Amniotic epithelial cell (primary cell): ENCODE data around the gene ENAM.

Experiments used
- DNase-seq: peaks from one replicate; pipeline ENCODE4 v3.0.0-alpha.2; 2010; ENCODE audit warnings: low read depth

The ENAM gene

GRCh38 chr4:70628444-70628843 lies at the start of gene ENAM:
Gene ENAM (plus strand): TSS chr4:70628744. CDS start chr4:70629501, 757 bp downstream.
- no peak for DNase-seq

GRCh38 chr4:70581980-70582379 lies 46.6 kb upstream of the ENAM start:
- DNase-seq, result no peak

GRCh38 chr4:70583952-70584834 lies 44.4 kb upstream of the ENAM start:
- no peak for DNase-seq

GRCh38 chr4:70586841-70587240 lies 41.7 kb upstream of the ENAM start:
- no peak for DNase-seq

- DNase-seq, result no peak
These were observed 38.8 kb upstream of the ENAM start for GRCh38 chr4:70589785-70590184.

GRCh38 chr4:70591955-70592582 lies 36.5 kb upstream of the ENAM start, which contains the start of gene AMBN:
Gene AMBN (plus strand): TSS chr4:70592256. CDS start chr4:70592359, 103 bp downstream.
- DNase-seq, result no peak

- no peak for DNase-seq
These were observed 34.3 kb upstream of the ENAM start for GRCh38 chr4:70594196-70594595.

- DNase-seq, result peak; percentile 51
These were observed 28.2 kb upstream of the ENAM start for GRCh38 chr4:70600305-70600704.

- DNase-seq, result no peak
These were observed 27.6 kb upstream of the ENAM start for GRCh38 chr4:70600977-70601376.

GRCh38 chr4:70601422-70602039 lies 27.0 kb upstream of the ENAM start:
- DNase-seq, result peak; percentile 80

GRCh38 chr4:70603856-70604255 lies 24.7 kb upstream of the ENAM start:
- DNase-seq, result peak; percentile 87

- no peak for DNase-seq
These were observed 22.1 kb upstream of the ENAM start for GRCh38 chr4:70606459-70606858.

- DNase-seq, result no peak
These were observed 21.1 kb upstream of the ENAM start for GRCh38 chr4:70607334-70607853.

- no peak for DNase-seq
These were observed 20.2 kb upstream of the ENAM start for GRCh38 chr4:70608324-70608723.

GRCh38 chr4:70613306-70614183 lies 15.0 kb upstream of the ENAM start:
- peak; percentile 15 for DNase-seq

GRCh38 chr4:70614184-70614555 lies 14.4 kb upstream of the ENAM start:
- no peak for DNase-seq

GRCh38 chr4:70619288-70619687 lies 9.3 kb upstream of the ENAM start:
- DNase-seq, result no peak

- no peak for DNase-seq
These were observed 8.8 kb upstream of the ENAM start for GRCh38 chr4:70619778-70620177.

GRCh38 chr4:70623323-70623722 lies 5.2 kb upstream of the ENAM start:
- DNase-seq, result no peak

GRCh38 chr4:70624226-70624793 lies 4.2 kb upstream of the ENAM start:
- DNase-seq, result no peak

- peak; percentile 41 for DNase-seq
These were observed 924 bp upstream of the ENAM start for GRCh38 chr4:70627620-70628019.
